Retinal pigment epithelial cell (primary cell): ENCODE data around the gene CACTIN.

Source experiments
- DNase-seq: peaks from one replicate; pipeline ENCODE4 v3.0.0-alpha.2; 2010; ENCODE audit warnings: low read depth
- H3K4me3 ChIP-seq: 2 replicates; pipeline ENCODE4 v1.5.1; 2011; ENCODE audit warnings: mild to moderate bottlenecking, low read length, control low read depth, moderate library complexity
- CTCF ChIP-seq: conservative IDR thresholded peaks from 2 replicates; pipeline ENCODE4 v1.5.1; 2011; ENCODE audit warnings: low read depth, low read length, control low read depth, inconsistent platforms

The CACTIN gene

GRCh38 chr19:3658870-3659745 lies 32.5 kb upstream of the CACTIN start:
- no peak for DNase-seq

DNA sequence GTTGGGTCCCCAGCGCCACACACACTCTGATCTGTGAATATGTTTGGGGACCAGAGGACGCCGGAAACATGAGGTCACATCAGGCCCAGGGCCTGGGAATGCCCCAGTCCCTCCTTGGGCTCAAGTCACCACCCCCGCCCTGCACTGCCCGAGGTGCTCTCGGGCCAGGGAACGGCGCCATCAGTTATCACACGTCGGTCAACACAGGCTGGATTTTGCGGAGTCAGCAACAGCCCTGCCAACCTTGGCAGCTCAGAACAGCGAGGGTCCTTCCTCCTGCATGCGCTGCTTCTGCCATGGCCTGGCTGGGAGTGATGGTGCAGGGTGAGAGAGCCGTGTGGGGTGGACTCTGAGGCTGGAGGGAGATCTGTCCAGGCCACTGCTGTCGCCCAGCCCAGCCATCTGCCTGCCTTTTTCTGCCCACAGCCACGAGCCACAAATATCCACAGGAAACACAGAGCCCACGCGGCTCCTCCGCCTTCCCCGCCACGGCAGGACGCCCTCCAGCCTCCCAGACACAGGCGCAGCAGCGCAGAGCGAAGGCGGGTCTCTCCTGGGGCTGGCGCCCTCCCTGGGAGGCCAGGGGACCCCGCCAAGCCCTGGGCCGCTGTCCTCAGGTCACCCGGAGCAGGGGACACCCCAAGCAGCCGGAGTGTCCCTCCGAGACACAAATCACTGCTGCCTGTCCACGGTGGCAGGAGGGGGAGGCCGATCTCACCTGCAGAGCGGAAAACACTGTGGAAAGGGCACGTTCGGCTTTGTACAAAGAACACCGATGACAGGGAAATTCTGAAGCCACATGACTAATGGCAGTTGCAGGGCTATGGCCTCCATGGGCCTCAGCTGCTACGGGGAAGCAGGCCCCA lies 31.6 kb upstream of the CACTIN start:
- TF ChIP-seq CTCF, result no peak
- no peak for DNase-seq
- no peak overlapping the region for H3K4me3 ChIP-seq

More at GRCh38 chr19:3658870-3659745, 32.5 kb upstream of the CACTIN start:
- no peak for TF ChIP-seq CTCF
- no peak overlapping the region for H3K4me3 ChIP-seq

GRCh38 chr19:3657395-3657769 lies 30.8 kb upstream of the CACTIN start:
- no peak for DNase-seq
- TF ChIP-seq CTCF, result no peak
- no peak overlapping the region for H3K4me3 ChIP-seq

- DNase-seq, result no peak
- no peak for TF ChIP-seq CTCF
- H3K4me3 ChIP-seq, result no peak overlapping the region
Measured at GRCh38 chr19:3656747-3657394, 30.3 kb upstream of the CACTIN start.

GRCh38 chr19:3656073-3656746 lies 29.6 kb upstream of the CACTIN start:
- no peak overlapping the region for H3K4me3 ChIP-seq
- no peak for TF ChIP-seq CTCF
- no peak for DNase-seq

GRCh38 chr19:3655402-3656072 lies 28.9 kb upstream of the CACTIN start:
- TF ChIP-seq CTCF, result no peak
- peak; percentile 66 for DNase-seq
- no peak overlapping the region for H3K4me3 ChIP-seq
